ENCODE results near the gene SEZ6L.
A peak's percentile ranks its signal among the peaks of the same experiment; 100 is the strongest.

SEZ6L gene

GRCh38 chr22:26169315-26170111 is at the start of gene SEZ6L:
Gene SEZ6L, plus strand, starts transcription at chr22:26169462. Its CDS starts 208 bp downstream, at chr22:26169670.
- DNase-seq, result no peak

GRCh38 chr22:26122920-26123468 is 46.3 kb upstream of the SEZ6L start:
- no peak for DNase-seq

GRCh38 chr22:26124991-26125725 is 44.1 kb upstream of the SEZ6L start:
- DNase-seq, result no peak

GRCh38 chr22:26127126-26127525 is 42.1 kb upstream of the SEZ6L start:
- DNase-seq, result no peak

GRCh38 chr22:26127556-26127955 is 41.7 kb upstream of the SEZ6L start:
- DNase-seq, result no peak

- DNase-seq, result no peak
These were observed 37.6 kb upstream of the SEZ6L start for GRCh38 chr22:26131589-26132154.

- DNase-seq, result no peak
These were observed 34.5 kb upstream of the SEZ6L start for GRCh38 chr22:26134654-26135330.

GRCh38 chr22:26135806-26136205 is 33.5 kb upstream of the SEZ6L start:
- no peak for DNase-seq

GRCh38 chr22:26139310-26139709 is 30.0 kb upstream of the SEZ6L start:
- DNase-seq, result no peak

- no peak for DNase-seq
These were observed 27.4 kb upstream of the SEZ6L start for GRCh38 chr22:26141831-26142230.

- no peak for DNase-seq
These were observed 25.4 kb upstream of the SEZ6L start for GRCh38 chr22:26143806-26144325.

GRCh38 chr22:26159886-26160285 is 9.4 kb upstream of the SEZ6L start:
- DNase-seq, result no peak

GRCh38 chr22:26161746-26162145 is 7.5 kb upstream of the SEZ6L start:
- no peak for DNase-seq

GRCh38 chr22:26162926-26163325 is 6.3 kb upstream of the SEZ6L start:
- DNase-seq, result no peak

GRCh38 chr22:26164174-26164573 is 5.1 kb upstream of the SEZ6L start:
- no peak for DNase-seq

- DNase-seq, result no peak
These were observed 871 bp upstream of the SEZ6L start for GRCh38 chr22:26168330-26168851.

GRCh38 chr22:26168939-26169314 is 335 bp upstream of the SEZ6L start:
- no peak for DNase-seq

- DNase-seq, result no peak
These were observed 840 bp downstream of the SEZ6L start for GRCh38 chr22:26170112-26170492.

GRCh38 chr22:26170795-26171580 is 1.7 kb downstream of the SEZ6L start:
- no peak for DNase-seq

- peak; percentile 29 for DNase-seq
These were observed 3.2 kb downstream of the SEZ6L start for GRCh38 chr22:26172389-26172990.

- no peak for DNase-seq
These were observed 5.0 kb downstream of the SEZ6L start for GRCh38 chr22:26174280-26174679.
